SK-N-SH treated with all-trans-retinoic acid at 6 μM for 48 hours (cell line): ENCODE results near the gene AGTR1.

Experiments used
- ATAC-seq: fragments of 200-7000 bp; cut with Tn5 transposase; 3 replicates; pipeline ENCODE4 v1.9.1; 2020; ENCODE audit warnings: mild to moderate bottlenecking, moderate library complexity
- ARNTL ChIP-seq: fragments of 450-650 bp; formaldehyde crosslinking; IDR thresholded peaks from 2 replicates; pipeline ENCODE4 v1.5.0; 2020; ENCODE audit warnings: low read depth, mild to moderate bottlenecking, moderate library complexity, borderline replicate concordance
- BACH2 ChIP-seq: fragments of 250-450 bp; sonication (Bioruptor Pico); IDR thresholded peaks from 2 replicates; pipeline ENCODE4 v1.9.0; 2021; ENCODE audit warnings: mild to moderate bottlenecking, borderline replicate concordance
- CREB5 ChIP-seq: fragments of 250-450 bp; sonication (Bioruptor Pico); IDR thresholded peaks from 2 replicates; pipeline ENCODE4 v1.5.1; 2020; ENCODE audit warnings: low read depth, mild to moderate bottlenecking, moderate library complexity
- CSDC2 ChIP-seq: fragments of 250-450 bp; sonication (Bioruptor Pico); IDR thresholded peaks from 2 replicates; pipeline ENCODE4 v1.5.0; 2020; ENCODE audit warnings: mild to moderate bottlenecking, moderate library complexity
- ESRRG ChIP-seq: fragments of 250-450 bp; sonication (Bioruptor Pico); IDR thresholded peaks from 2 replicates; pipeline ENCODE4 v1.6.1; 2021; ENCODE audit warnings: mild to moderate bottlenecking
- GLIS3 ChIP-seq: fragments of 250-450 bp; sonication (Bioruptor Pico); IDR thresholded peaks from 2 replicates; pipeline ENCODE4 v1.5.0; 2020; ENCODE audit warnings: mild to moderate bottlenecking, moderate library complexity
- ISL1 ChIP-seq: fragments of 250-450 bp; sonication (Bioruptor Pico); IDR thresholded peaks from 2 replicates; pipeline ENCODE4 v2.1.2; 2022; ENCODE audit warnings: mild to moderate bottlenecking, moderate library complexity
- OSR1 ChIP-seq: fragments of 250-450 bp; sonication (Bioruptor Pico); IDR thresholded peaks from 2 replicates; pipeline ENCODE4 v1.8.0; 2022; ENCODE audit warnings: moderate library complexity, mild to moderate bottlenecking, inconsistent platforms
- PATZ1 ChIP-seq: fragments of 250-450 bp; sonication (Bioruptor Pico); IDR thresholded peaks from 2 replicates; pipeline ENCODE4 v1.8.0; 2020; ENCODE audit warnings: mild to moderate bottlenecking, moderate library complexity, borderline replicate concordance
- POU6F1 ChIP-seq: fragments of 250-450 bp; sonication (Bioruptor Pico); IDR thresholded peaks from 2 replicates; pipeline ENCODE4 v1.8.0; 2021; ENCODE audit warnings: low read depth, mild to moderate bottlenecking, moderate library complexity, borderline replicate concordance
- PPARA ChIP-seq: fragments of 250-450 bp; sonication (Bioruptor Pico); IDR thresholded peaks from 2 replicates; pipeline ENCODE4 v1.5.0; 2020; ENCODE audit warnings: mild to moderate bottlenecking, borderline replicate concordance
- RARB ChIP-seq: fragments of 250-450 bp; sonication (Bioruptor Pico); IDR thresholded peaks from 2 replicates; pipeline ENCODE4 v1.8.0; 2021; ENCODE audit warnings: mild to moderate bottlenecking, moderate library complexity
- SNAI2 ChIP-seq: fragments of 250-450 bp; sonication (Bioruptor Pico); IDR thresholded peaks from 2 replicates; pipeline ENCODE4 v1.5.0; 2020; ENCODE audit warnings: mild to moderate bottlenecking, moderate library complexity
- TCF4 ChIP-seq: fragments of 250-450 bp; sonication (Bioruptor Pico); IDR thresholded peaks from 2 replicates; pipeline ENCODE4 v1.8.0; 2021; ENCODE audit warnings: mild to moderate bottlenecking, moderate library complexity, borderline replicate concordance
- TOX ChIP-seq: fragments of 250-450 bp; sonication (Bioruptor Pico); IDR thresholded peaks from 2 replicates; pipeline ENCODE4 v1.8.0; 2021; ENCODE audit warnings: mild to moderate bottlenecking, moderate library complexity, borderline replicate concordance
- TSHZ2 ChIP-seq: fragments of 250-450 bp; sonication (Bioruptor Pico); IDR thresholded peaks from 2 replicates; pipeline ENCODE4 v1.5.0; 2020; ENCODE audit warnings: mild to moderate bottlenecking, moderate library complexity
- ZC3H10 ChIP-seq: fragments of 250-450 bp; sonication (Bioruptor Pico); IDR thresholded peaks from 2 replicates; pipeline ENCODE4 v1.5.1; 2021; ENCODE audit warnings: mild to moderate bottlenecking, moderate library complexity
- ZFP3 ChIP-seq: fragments of 250-450 bp; sonication (Bioruptor Pico); IDR thresholded peaks from 2 replicates; pipeline ENCODE4 v1.5.0; 2020; ENCODE audit warnings: mild to moderate bottlenecking, moderate library complexity
- ZFP30 ChIP-seq: fragments of 450-650 bp; formaldehyde crosslinking; IDR thresholded peaks from 2 replicates; pipeline ENCODE4 v1.5.0; 2022; ENCODE audit warnings: mild to moderate bottlenecking, moderate library complexity
- ZNF565 ChIP-seq: fragments of 450-650 bp; formaldehyde crosslinking; conservative IDR thresholded peaks from 2 replicates; pipeline ENCODE4 v1.5.0; 2020; ENCODE audit warnings: low read depth, mild to moderate bottlenecking, moderate library complexity
- ZNF70 ChIP-seq: fragments of 450-650 bp; formaldehyde crosslinking; IDR thresholded peaks from 2 replicates; pipeline ENCODE4 v1.5.0; 2020; ENCODE audit warnings: mild to moderate bottlenecking, moderate library complexity

The AGTR1 gene

GRCh38 chr3:148755570-148755969 is 57.9 kb downstream of the AGTR1 start:
- ATAC-seq: no peak

GRCh38 chr3:148756311-148756710 is 58.6 kb downstream of the AGTR1 start:
- ATAC-seq: no peak
- TF ChIP-seq ZNF565 (no peak), ZNF70 (CRISPR knock-in tag) (no peak)

More at GRCh38 chr3:148755570-148755969, 57.9 kb downstream of the AGTR1 start:
- TF ChIP-seq CSDC2: no peak
- TF ChIP-seq RARB (CRISPR knock-in tag): no peak
- TF ChIP-seq TSHZ2 (CRISPR knock-in tag): no peak
- no peak for TF ChIP-seq TCF4 (CRISPR knock-in tag)
- TF ChIP-seq ZNF70 (CRISPR knock-in tag): no peak
- TF ChIP-seq ZFP30 (CRISPR knock-in tag): no peak
- no peak for TF ChIP-seq GLIS3 (CRISPR knock-in tag)
- no peak for TF ChIP-seq BACH2 (CRISPR knock-in tag)
- TF ChIP-seq ESRRG (CRISPR knock-in tag): no peak
- TF ChIP-seq, all 23 proteins: peak for 0

GRCh38 chr3:148757238-148758215 is 59.8 kb downstream of the AGTR1 start:
- ATAC-seq: peak; percentile 63; the same call in 2 of the 3 replicates
- no peak for TF ChIP-seq SNAI2 (CRISPR knock-in tag)
- no peak for TF ChIP-seq ISL1 (CRISPR knock-in tag)
- TF ChIP-seq ZNF565: no peak
- no peak for TF ChIP-seq POU6F1 (CRISPR knock-in tag)

GRCh38 chr3:148758303-148758884 is 60.7 kb downstream of the AGTR1 start:
- no peak for ATAC-seq
- TF ChIP-seq ZC3H10 (CRISPR knock-in tag) (no peak), GLIS3 (CRISPR knock-in tag) (no peak), SNAI2 (CRISPR knock-in tag) (no peak), ARNTL (no peak), PPARA (no peak), TCF4 (CRISPR knock-in tag) (no peak), ZFP3 (CRISPR knock-in tag) (no peak)
- TF ChIP-seq, all 23 proteins: peak for 0

GRCh38 chr3:148759430-148759829 is 61.7 kb downstream of the AGTR1 start:
- no peak for ATAC-seq
- TF ChIP-seq ZFP3 (CRISPR knock-in tag) (no peak), TOX (CRISPR knock-in tag) (no peak), ZC3H10 (CRISPR knock-in tag) (no peak), TSHZ2 (CRISPR knock-in tag) (no peak), PATZ1 (CRISPR knock-in tag) (no peak), ZNF70 (CRISPR knock-in tag) (no peak), ARNTL (no peak), CREB5 (CRISPR knock-in tag) (no peak), SNAI2 (CRISPR knock-in tag) (no peak), ZNF565 (no peak), ISL1 (CRISPR knock-in tag) (no peak), ESRRG (CRISPR knock-in tag) (no peak), OSR1 (CRISPR knock-in tag) (no peak), RARB (CRISPR knock-in tag) (no peak)
- TF ChIP-seq, all 23 proteins: peak for 0
